H1 (cell line): ENCODE measurements around the gene PTPN12. TPM values are rescaled to one million over a fixed set of nuclear protein-coding genes. Genes with fewer than 3 reads are reported as not detected.

Source experiments
- CTCF ChIA-PET: fragments of 300-600 bp; sonication (Branson Sonifier 250); formaldehyde crosslinking; loops from one replicate; lab custom pipeline; 2021; ENCODE audit not compliant: partially characterized antibody; lab: Charles Lee
- POLR2A ChIA-PET: fragments of 300-600 bp; sonication (Branson Sonifier 250); formaldehyde crosslinking; loops from one replicate; lab custom pipeline; 2021; ENCODE audit warnings: inconsistent platforms; ENCODE audit not compliant: partially characterized antibody; lab: Charles Lee
- DNase-seq, 2 experiments: peaks; one replicate each; pipeline versions ENCODE4 v3.0.0 to v3.0.0-alpha.2; 2010 to 2022; ENCODE audit warnings: low spot score in 2 of 2, low read depth in 1 of 2, mixed read lengths in 1 of 2
- FAIRE-seq: peaks from 2 replicates; lab custom pipeline; 2011; peaks lifted over from hg19 to GRCh38; lab: Jason Lieb, UNC
- H2AFZ ChIP-seq: 2 replicates; pipeline ENCODE4 v1.8.1; 2012; ENCODE audit warnings: low read length, inconsistent platforms
- H2AK5ac ChIP-seq: 2 replicates; pipeline ENCODE4 v1.6.1; 2013; ENCODE audit warnings: low read depth, low read length
- H2BK120ac ChIP-seq: replicated peaks from 2 replicates; pipeline ENCODE3; 2013; ENCODE audit warnings: low read depth, low read length, inconsistent platforms
- H2BK12ac ChIP-seq: 2 replicates; pipeline ENCODE4 v1.6.1; 2013; ENCODE audit warnings: low read depth, low read length
- H2BK15ac ChIP-seq: 2 replicates; pipeline ENCODE4 v1.6.1; 2013; ENCODE audit warnings: low read length
- H2BK20ac ChIP-seq: 2 replicates; pipeline ENCODE4 v1.6.1; 2013; ENCODE audit warnings: low read length
- H2BK5ac ChIP-seq: 2 replicates; pipeline ENCODE4 v1.6.1; 2013; ENCODE audit warnings: low read depth, low read length
- H3K14ac ChIP-seq: 2 replicates; pipeline ENCODE4 v1.6.1; 2013; ENCODE audit warnings: inconsistent platforms; ENCODE audit not compliant: insufficient read length
- H3K18ac ChIP-seq: 2 replicates; pipeline ENCODE4 v1.6.1; 2013; ENCODE audit warnings: low read length; ENCODE audit errors: extremely low read depth
- H3K23ac ChIP-seq: 2 replicates; pipeline ENCODE4 v1.6.1; 2013; ENCODE audit warnings: inconsistent platforms; ENCODE audit not compliant: insufficient read length
- H3K23me2 ChIP-seq: 2 replicates; pipeline ENCODE4 v1.6.1; 2013; ENCODE audit warnings: low read depth, low read length
- H3K27ac ChIP-seq: 2 replicates; pipeline ENCODE4 v1.6.1; 2011; ENCODE audit warnings: low read depth, low read length, inconsistent platforms
- H3K27me3 ChIP-seq, 4 experiments: replicated peaks in 1 of 4; 1 replicate in 1 of 4; 2 replicates in 3 of 4; pipeline versions ENCODE4 v1.6.1 to v1.8.1; 2011 to 2013; ENCODE audit warnings: low read length in 3 of 4, mild to moderate bottlenecking in 3 of 4, inconsistent platforms in 2 of 4, mixed read lengths in 2 of 4, moderate library complexity in 1 of 4; ENCODE audit not compliant: control insufficient read depth in 3 of 4, insufficient read depth in 3 of 4; ENCODE audit errors: extremely low read depth in 1 of 4
- H3K36me3 ChIP-seq, 4 experiments: 2 replicates each; pipeline versions ENCODE4 v1.6.1 to v1.8.1; 2011 to 2013; ENCODE audit warnings: mild to moderate bottlenecking in 4 of 4, low read length in 3 of 4, moderate library complexity in 2 of 4, control low read depth in 1 of 4, inconsistent platforms in 1 of 4; ENCODE audit not compliant: insufficient read depth in 4 of 4, control insufficient read depth in 2 of 4
- H3K4ac ChIP-seq: replicated peaks from 2 replicates; pipeline ENCODE3; 2013; ENCODE audit warnings: low read length, low read depth, mixed read lengths, inconsistent platforms; ENCODE audit not compliant: insufficient read length
- H3K4me1 ChIP-seq, 4 experiments: replicated peaks in 1 of 4; 1 replicate in 1 of 4; 2 replicates in 3 of 4; pipeline versions ENCODE4 v1.6.1 to v1.8.1; 2011 to 2013; ENCODE audit warnings: low read length in 3 of 4, inconsistent platforms in 2 of 4, mixed read lengths in 1 of 4; ENCODE audit not compliant: insufficient read depth in 4 of 4, control insufficient read depth in 3 of 4
- H3K4me2 ChIP-seq, 2 experiments: 2 replicates each; pipeline versions ENCODE4 v1.6.1 to v1.8.1; 2011 to 2013; ENCODE audit warnings: low read depth in 2 of 2, low read length in 2 of 2, control low read depth in 1 of 2, inconsistent platforms in 1 of 2, mild to moderate bottlenecking in 1 of 2; ENCODE audit not compliant: insufficient read depth in 1 of 2
- H3K4me3 ChIP-seq, 4 experiments: fragments of 200-600, 300-600 bp in 1 of 4; sonication (generic), shearing (Covaris generic), sonication (Bioruptor Twin) in 1 of 4; 2 replicates each; pipeline versions ENCODE4 v1.5.1 to v1.8.1; 2011 to 2016; ENCODE audit warnings: low read length in 4 of 4, low read depth in 3 of 4, control low read depth in 2 of 4, inconsistent platforms in 2 of 4, mild to moderate bottlenecking in 2 of 4, mixed read lengths in 1 of 4, moderate library complexity in 1 of 4; ENCODE audit not compliant: insufficient read depth in 2 of 4; ENCODE audit errors: extremely low read depth in 1 of 4
- H3K56ac ChIP-seq: replicated peaks from 2 replicates; pipeline ENCODE3; 2013; ENCODE audit warnings: low read depth, mild to moderate bottlenecking, mixed read lengths, low read length, inconsistent platforms; ENCODE audit not compliant: insufficient read length
- H3K79me1 ChIP-seq: 2 replicates; pipeline ENCODE4 v1.6.1; 2013; ENCODE audit warnings: low read depth, low read length, control low read depth
- H3K79me2 ChIP-seq, 2 experiments: 2 replicates each; pipeline versions ENCODE4 v1.6.1 to v1.8.1; 2012 to 2013; ENCODE audit warnings: low read length in 2 of 2, mild to moderate bottlenecking in 2 of 2, inconsistent platforms in 1 of 2; ENCODE audit not compliant: insufficient read depth in 2 of 2, control insufficient read depth in 1 of 2
- H3K9ac ChIP-seq, 4 experiments: replicated peaks in 1 of 4; 1 replicate in 1 of 4; 2 replicates in 3 of 4; pipeline versions ENCODE4 v1.6.1 to v1.8.1; 2011 to 2013; ENCODE audit warnings: low read depth in 3 of 4, low read length in 3 of 4, control low read depth in 2 of 4, mild to moderate bottlenecking in 2 of 4, moderate library complexity in 2 of 4, inconsistent platforms in 1 of 4; ENCODE audit errors: extremely low read depth in 1 of 4
- H3K9me3 ChIP-seq, 2 experiments: 2 replicates each; pipeline versions ENCODE4 v1.6.1 to v1.8.1; 2012 to 2013; ENCODE audit warnings: mild to moderate bottlenecking in 2 of 2, moderate library complexity in 2 of 2, control low read depth in 1 of 2, inconsistent platforms in 1 of 2, low read depth in 1 of 2, low read length in 1 of 2, mixed read lengths in 1 of 2; ENCODE audit not compliant: insufficient read depth in 2 of 2
- H4K20me1 ChIP-seq, 2 experiments: replicated peaks in 1 of 2; 2 replicates each; pipeline versions ENCODE3 to v1.8.1; 2011 to 2013; ENCODE audit warnings: inconsistent platforms in 2 of 2, low read length in 2 of 2, mild to moderate bottlenecking in 1 of 2; ENCODE audit not compliant: insufficient read depth in 2 of 2, control insufficient read depth in 1 of 2
- H4K5ac ChIP-seq: 2 replicates; pipeline ENCODE4 v1.6.1; 2013; ENCODE audit warnings: low read length, low read depth, mixed read lengths, inconsistent platforms; ENCODE audit not compliant: insufficient read length
- H4K8ac ChIP-seq: 2 replicates; pipeline ENCODE4 v1.8.0; 2013; ENCODE audit warnings: mild to moderate bottlenecking, moderate library complexity, low read length, inconsistent platforms; ENCODE audit not compliant: insufficient read depth; ENCODE audit errors: extremely low read depth
- H4K91ac ChIP-seq: replicated peaks from 2 replicates; pipeline ENCODE3; 2013; ENCODE audit warnings: low read length, mixed read lengths, inconsistent platforms; ENCODE audit not compliant: insufficient read length
- ASH2L ChIP-seq: fragments of 200-600, 300-600 bp; sonication (generic); IDR thresholded peaks from one replicate; pipeline ENCODE4 v1.7.1; 2017; ENCODE audit warnings: low read length
- CREB1 ChIP-seq: IDR thresholded peaks from 2 replicates; pipeline ENCODE4 v1.6.1; 2012; ENCODE audit warnings: inconsistent platforms
- GABPA ChIP-seq: IDR thresholded peaks from 2 replicates; pipeline ENCODE4 v1.6.1; 2011; ENCODE audit warnings: mild to moderate bottlenecking, low read length, moderate library complexity, borderline replicate concordance; ENCODE audit not compliant: insufficient read depth
- SP2 ChIP-seq: IDR thresholded peaks from 2 replicates; pipeline ENCODE4 v1.6.1; 2012; ENCODE audit warnings: mild to moderate bottlenecking, low read length, inconsistent platforms
- WGBS, 2 experiments: shearing (Covaris generic) in 1 of 2; methylation state at CpG; one replicate each; pipeline versions ENCODE4 v1.1.6 to v1.1.7; 2013 to 2015; ENCODE audit warnings: low lambda C conversion rate in 2 of 2, mixed read lengths in 2 of 2, inconsistent platforms in 1 of 2, low coverage in 1 of 2, missing lambda C conversion rate in 1 of 2; ENCODE audit not compliant: insufficient replicate concordance in 2 of 2, insufficient coverage in 1 of 2, insufficient read length in 1 of 2; ENCODE audit errors: extremely low coverage in 1 of 2, missing lambda C conversion rate in 1 of 2; 5-methylcytosine and 5-hydroxymethylcytosine counted together
- polyA plus RNA-seq, 7 experiments: library from polyadenylated mRNA; depleted of rRNA in 3 of 7; stranded (reverse) in 5 of 7; unstranded in 2 of 7; fragments of >200 nt in 5 of 7; fragments of 200-250 nt in 2 of 7; gene quantifications; 1 replicate in 5 of 7; 2 replicates in 1 of 7; 4 replicates in 1 of 7; pipeline versions ENCODE4 v1.2.1 to v1.2.3, GENCODE V29; 2011 to 2013; ENCODE audit warnings: missing spikeins in 2 of 7, mixed read lengths in 2 of 7
- total RNA-seq: library from RNA; stranded (reverse); fragmentation: NEBNext Ultra II Directional; extraction: Animal tissue kit (Norgen Biotek cat#: 25700); gene quantifications from 2 replicates; pipeline ENCODE4 v1.2.1, GENCODE V29; 2021

PTPN12 gene
- total and polyA plus RNA-seq, 2 of the 8 experiments (the other 6 are each of a cell fraction or from before 2014, with no cell fraction given): 39.7 to 132 TPM

- H3K36me3 ChIP-seq: no peaks in the 10 kb centered on the region
- H2AFZ ChIP-seq: no peak overlapping the region
- no peak overlapping the region for H4K91ac ChIP-seq
- no peak overlapping the region for H3K14ac ChIP-seq
- no peaks in the 10 kb centered on the region for H3K27me3 ChIP-seq
- no peak overlapping the region for H3K56ac ChIP-seq
- no peaks in the 10 kb centered on the region for H3K23me2 ChIP-seq
- no peak overlapping the region for H2BK15ac ChIP-seq
- no peak overlapping the region for H3K27ac ChIP-seq
- H3K18ac ChIP-seq: no peak overlapping the region
- no peak overlapping the region for H3K23ac ChIP-seq
- no peak overlapping the region for H4K8ac ChIP-seq
- H4K20me1 ChIP-seq: no peaks in the 10 kb centered on the region
- no peaks in the 10 kb centered on the region for H3K9me3 ChIP-seq
- WGBS, 2 experiments: 93 to 100% methylated on average over 2 to 3 of the region's 3 CpGs
- no peak overlapping the region for H2AK5ac ChIP-seq
- CTCF ChIA-PET: interaction anchor here (1.2 kb wide), 1 partner anchor 14 kb away, joined by 5 read pairs; no protein-coding TSS in a partner anchor
- FAIRE-seq (no peak), DNase-seq (no peak)
- H3K4ac ChIP-seq: no peak overlapping the region
- H3K79me1 ChIP-seq: no peaks in the 10 kb centered on the region
- H3K4me3 ChIP-seq: no peak overlapping the region
- H3K9ac ChIP-seq: no peak overlapping the region
- no peak overlapping the region for H3K4me2 ChIP-seq
- no peak overlapping the region for H2BK12ac ChIP-seq
- H4K5ac ChIP-seq: no peak overlapping the region
- no peaks in the 10 kb centered on the region for H3K79me2 ChIP-seq
- TF ChIP-seq CREB1 (no peak), ASH2L (no peak), SP2 (no peak), GABPA (no peak)
- no peak overlapping the region for H2BK5ac ChIP-seq
- no peaks in the 10 kb centered on the region for H3K4me1 ChIP-seq
- H2BK120ac ChIP-seq: no peak overlapping the region
- no peak overlapping the region for H2BK20ac ChIP-seq
- POLR2A ChIA-PET: no interaction called here
These were observed 21.0 kb upstream of the PTPN12 start for GRCh38 chr7:77516085-77516484.
